ENCODE data around the gene KANSL1.
"Not testable (repeated sequence)": the region's sequence is repeated elsewhere in the genome, so short reads cannot be mapped to it uniquely, and the experiment has no call there.

KANSL1 gene

DNA sequence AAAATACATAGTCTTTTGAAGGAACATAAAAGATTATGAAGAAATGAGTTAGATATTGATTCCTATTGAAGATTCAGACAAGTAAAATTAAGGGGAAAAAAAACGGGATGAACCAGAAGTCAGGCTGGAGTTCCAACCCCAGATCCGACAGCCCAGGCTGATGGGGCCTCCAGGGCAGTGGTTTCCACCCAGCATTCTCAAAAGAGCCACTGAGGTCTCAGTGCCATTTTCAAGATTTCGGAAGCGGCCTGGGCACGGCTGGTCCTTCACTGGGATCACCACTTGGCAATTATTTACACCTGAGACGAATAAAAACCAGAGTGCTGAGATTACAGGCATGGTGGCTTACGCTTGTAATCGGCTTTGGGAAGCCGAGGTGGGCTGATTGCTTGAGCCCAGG, 184.6 kb downstream of the KANSL1 start:
- DNase-seq (ENCODE audit: extremely low spot score, insufficient read length, low read depth) (no peak), FAIRE-seq (no peak)

DNA sequence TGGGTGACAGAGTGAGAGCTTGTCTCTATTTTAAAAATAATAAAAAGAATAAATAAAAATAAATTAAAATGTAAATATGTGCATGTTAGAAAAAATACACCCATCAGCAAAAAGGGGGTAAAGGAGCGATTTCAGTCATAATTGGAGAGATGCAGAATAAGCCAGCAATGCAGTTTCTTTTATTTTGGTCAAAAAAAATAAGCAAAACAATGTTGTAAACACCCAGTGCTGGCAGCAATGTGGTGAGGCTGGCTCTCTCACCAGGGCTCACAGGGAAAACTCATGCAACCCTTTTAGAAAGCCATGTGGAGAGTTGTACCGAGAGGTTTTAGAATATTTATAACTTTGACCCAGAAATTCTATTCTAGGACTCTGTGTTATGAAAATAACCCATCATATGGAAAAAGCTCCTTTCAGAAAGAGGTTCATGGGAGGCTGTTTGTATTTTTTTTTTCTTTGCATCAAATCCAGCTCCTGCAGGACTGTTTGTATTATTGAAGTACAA, 185.7 kb downstream of the KANSL1 start:
- no peak for FAIRE-seq
- no peak for DNase-seq (ENCODE audit: extremely low spot score, insufficient read length, low read depth)

GRCh38 chr17:46006082-46006481, 187.1 kb downstream of the KANSL1 start:
- FAIRE-seq; DNase-seq (ENCODE audit: extremely low spot score, insufficient read length, low read depth): not testable (repeated sequence)

- FAIRE-seq (no peak), DNase-seq (ENCODE audit: extremely low spot score, insufficient read length, low read depth) (no peak)
These were observed 189.1 kb downstream of the KANSL1 start for GRCh38 chr17:46003907-46004748.

GRCh38 chr17:46002973-46003316, 190.3 kb downstream of the KANSL1 start:
- FAIRE-seq (no peak), DNase-seq (ENCODE audit: extremely low spot score, insufficient read length, low read depth) (no peak)

- peak; percentile 55 for DNase-seq (ENCODE audit: extremely low spot score, insufficient read length, low read depth)
- FAIRE-seq = peak; percentile 96
These were observed 190.8 kb downstream of the KANSL1 start for GRCh38 chr17:46002311-46002972.

- DNase-seq (ENCODE audit: extremely low spot score, insufficient read length, low read depth) (no peak), FAIRE-seq (no peak)
These were observed 191.6 kb downstream of the KANSL1 start for GRCh38 chr17:46001390-46002310.

- DNase-seq (ENCODE audit: extremely low spot score, insufficient read length, low read depth) = no peak
- no peak for FAIRE-seq
These were observed 192.5 kb downstream of the KANSL1 start for GRCh38 chr17:46000757-46001156.

- DNase-seq (ENCODE audit: extremely low spot score, insufficient read length, low read depth) (no peak), FAIRE-seq (no peak)
These were observed 192.9 kb downstream of the KANSL1 start for GRCh38 chr17:46000292-46000691.

DNA sequence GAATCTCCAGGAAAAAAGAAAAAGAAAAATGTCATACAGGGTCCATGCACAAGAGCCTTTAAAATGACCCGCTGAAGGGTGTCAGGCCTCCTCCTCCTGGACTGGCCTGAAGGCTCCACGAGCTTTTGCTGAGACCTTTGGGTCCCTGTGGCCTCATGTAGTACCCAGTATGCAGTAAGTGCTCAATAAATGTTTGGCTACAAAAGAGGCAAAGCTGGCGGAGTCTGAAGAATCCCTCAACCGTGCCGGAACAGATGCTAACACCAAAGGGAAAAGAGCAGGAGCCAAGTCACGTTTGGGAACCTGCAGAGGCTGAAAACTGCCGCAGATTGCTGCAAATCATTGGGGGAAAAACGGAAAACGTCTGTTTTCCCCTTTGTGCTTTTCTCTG, 193.3 kb downstream of the KANSL1 start:
- no peak for FAIRE-seq

GRCh38 chr17:45998987-45999899, 194.0 kb downstream of the KANSL1 start, which contains the start of gene STH:
Gene STH (plus strand): TSS chr17:45999250. CDS start chr17:45999280, 30 bp downstream.
- DNase-seq (ENCODE audit: extremely low spot score, insufficient read length, low read depth) (no peak), FAIRE-seq (no peak)

More for the DNA sequence above, 193.3 kb downstream of the KANSL1 start:
- DNase-seq (ENCODE audit: extremely low spot score, insufficient read length, low read depth) = no peak

- FAIRE-seq (no peak), DNase-seq (ENCODE audit: extremely low spot score, insufficient read length, low read depth) (no peak)
These were observed 195.6 kb downstream of the KANSL1 start for GRCh38 chr17:45997624-45998023.

DNA sequence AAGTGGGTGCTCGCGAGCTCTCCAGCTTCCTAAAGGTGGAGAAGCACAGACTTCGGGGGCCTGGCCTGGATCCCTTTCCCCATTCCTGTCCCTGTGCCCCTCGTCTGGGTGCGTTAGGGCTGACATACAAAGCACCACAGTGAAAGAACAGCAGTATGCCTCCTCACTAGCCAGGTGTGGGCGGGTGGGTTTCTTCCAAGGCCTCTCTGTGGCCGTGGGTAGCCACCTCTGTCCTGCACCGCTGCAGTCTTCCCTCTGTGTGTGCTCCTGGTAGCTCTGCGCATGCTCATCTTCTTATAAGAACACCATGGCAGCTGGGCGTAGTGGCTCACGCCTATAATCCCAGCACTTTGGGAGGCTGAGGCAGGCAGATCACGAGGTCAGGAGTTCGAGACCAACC, 196.1 kb downstream of the KANSL1 start:
- no peak for FAIRE-seq
- no peak for DNase-seq (ENCODE audit: extremely low spot score, insufficient read length, low read depth)

GRCh38 chr17:45996282-45996937, 196.8 kb downstream of the KANSL1 start:
- DNase-seq (ENCODE audit: extremely low spot score, insufficient read length, low read depth) (no peak), FAIRE-seq (no peak)

GRCh38 chr17:45995627-45996270, 197.5 kb downstream of the KANSL1 start:
- FAIRE-seq = no peak
- no peak for DNase-seq (ENCODE audit: extremely low spot score, insufficient read length, low read depth)

DNA sequence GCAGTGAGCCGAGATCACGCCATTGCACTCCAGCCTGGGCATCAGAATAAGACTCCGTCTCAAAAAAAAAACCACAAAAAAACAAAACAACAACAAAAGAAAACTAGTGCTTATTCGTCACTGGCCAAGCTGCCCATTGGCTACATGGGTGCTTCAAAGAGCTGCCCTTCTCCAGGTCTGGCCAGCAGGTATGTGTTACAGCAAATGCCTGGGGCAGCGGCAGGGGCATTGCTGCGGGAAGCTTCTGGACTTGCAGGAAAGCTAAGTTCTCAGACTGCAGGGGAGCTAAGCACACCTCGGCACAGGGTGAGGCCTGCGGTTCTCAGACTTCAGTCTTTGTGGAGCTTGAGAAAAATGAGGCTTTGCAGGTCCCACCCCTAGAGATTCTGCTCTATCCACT, 198.2 kb downstream of the KANSL1 start:
- FAIRE-seq (no peak), DNase-seq (ENCODE audit: extremely low spot score, insufficient read length, low read depth) (no peak)

- FAIRE-seq = no peak
- no peak for DNase-seq (ENCODE audit: extremely low spot score, insufficient read length, low read depth)
These were observed 199.1 kb downstream of the KANSL1 start for GRCh38 chr17:45993962-45994627.

GRCh38 chr17:45992904-45993303, 200.3 kb downstream of the KANSL1 start:
- DNase-seq (ENCODE audit: extremely low spot score, insufficient read length, low read depth) (no peak), FAIRE-seq (no peak)

Measured in GM18507 (cell line).